Measurements from ENCODE around the gene ARHGAP23. TPM values are rescaled to one million over a fixed set of nuclear protein-coding genes. Genes with fewer than 3 reads are reported as not detected.
"Not testable (repeated sequence)": the region's sequence is repeated elsewhere in the genome, so short reads cannot be mapped to it uniquely, and the experiment has no call there.

Gene ARHGAP23
- total RNA-seq, 1 experiment from 2014 or later, result 83.5 TPM

- H3K27ac Mint-ChIP-seq (ENCODE audit: unreplicated experiment); H3K27me3 ChIP-seq (replicated peaks; ENCODE audit: control insufficient read depth, insufficient read depth, low read length); POLR2A ChIA-PET; H3K36me3 ChIP-seq (ENCODE audit: control insufficient read depth, insufficient read depth, low read length); H3K4me1 ChIP-seq; DNase-seq; H3K9me3 ChIP-seq; H3K4me3 Mint-ChIP-seq (ENCODE audit: unreplicated experiment); BruUV-seq (replicated peaks); H3K27me3 Mint-ChIP-seq (ENCODE audit: insufficient read depth, unreplicated experiment); H3K4me3 ChIP-seq (ENCODE audit: low read depth, low read length); H3K9me3 Mint-ChIP-seq (ENCODE audit: unreplicated experiment); CTCF ChIA-PET: not testable (repeated sequence)
- TF ChIP-seq CTCF (IDR thresholded peaks at IDR 0.05; ENCODE audit: insufficient read depth in 1 of 2, low read depth in 1 of 2, low read length in 1 of 2, severe bottlenecking in 1 of 2, unreplicated experiment in 1 of 2), result peak in 1 of 2 experiments; percentile 6
- Mint-ChIP-seq H3K4me1 (ENCODE audit: low read depth, unreplicated experiment) (peaks cover 21% of the 10 kb centered on the region), H3K36me3 (ENCODE audit: insufficient read depth, unreplicated experiment) (peaks cover 31% of the 10 kb centered on the region)
- intact Hi-C loops (cut with micrococcal nuclease; ENCODE audit: unreplicated experiment), result loop anchor here (10.0 kb wide), 1 partner anchor 127 kb away; the partner anchor contains the start of gene SOCS7
These were observed 53.9 kb downstream of the ARHGAP23 start for GRCh38 chr17:38482039-38482699.

- H3K4me3 ChIP-seq (ENCODE audit: low read depth, low read length); H3K36me3 ChIP-seq (ENCODE audit: control insufficient read depth, insufficient read depth, low read length); H3K9me3 Mint-ChIP-seq (ENCODE audit: unreplicated experiment); H3K4me3 Mint-ChIP-seq (ENCODE audit: unreplicated experiment); DNase-seq; H3K4me1 ChIP-seq; H3K9me3 ChIP-seq; H3K27me3 ChIP-seq (replicated peaks; ENCODE audit: control insufficient read depth, insufficient read depth, low read length); CTCF ChIA-PET; POLR2A ChIA-PET; H3K27me3 Mint-ChIP-seq (ENCODE audit: insufficient read depth, unreplicated experiment); H3K27ac Mint-ChIP-seq (ENCODE audit: unreplicated experiment); BruUV-seq (replicated peaks): not testable (repeated sequence)
- intact Hi-C loops (cut with micrococcal nuclease; ENCODE audit: unreplicated experiment), result loop anchor here (10.0 kb wide), 1 partner anchor 128 kb away; the partner anchor contains the start of gene SOCS7
- Mint-ChIP-seq H3K36me3 (ENCODE audit: insufficient read depth, unreplicated experiment) (peaks cover 34% of the 10 kb centered on the region), H3K4me1 (ENCODE audit: low read depth, unreplicated experiment) (peaks cover 21% of the 10 kb centered on the region)
These were observed 54.4 kb downstream of the ARHGAP23 start for GRCh38 chr17:38482700-38483043.

- POLR2A ChIA-PET; H3K27me3 Mint-ChIP-seq (ENCODE audit: insufficient read depth, unreplicated experiment); H3K4me1 ChIP-seq; H3K4me3 Mint-ChIP-seq (ENCODE audit: unreplicated experiment); H3K36me3 ChIP-seq (ENCODE audit: control insufficient read depth, insufficient read depth, low read length); H3K9me3 Mint-ChIP-seq (ENCODE audit: unreplicated experiment); BruUV-seq (replicated peaks); H3K27ac Mint-ChIP-seq (ENCODE audit: unreplicated experiment); H3K4me3 ChIP-seq (ENCODE audit: low read depth, low read length); H3K27me3 ChIP-seq (replicated peaks; ENCODE audit: control insufficient read depth, insufficient read depth, low read length); H3K9me3 ChIP-seq: not testable (repeated sequence)
- TF ChIP-seq CTCF (IDR thresholded peaks at IDR 0.05; ENCODE audit: insufficient read depth in 1 of 2, low read depth in 1 of 2, low read length in 1 of 2, severe bottlenecking in 1 of 2, unreplicated experiment in 1 of 2), result peak; percentile 76 to 89
- Mint-ChIP-seq H3K4me1 (ENCODE audit: low read depth, unreplicated experiment) (peaks cover 21% of the 10 kb centered on the region), H3K36me3 (ENCODE audit: insufficient read depth, unreplicated experiment) (peaks cover 33% of the 10 kb centered on the region)
- DNase-seq, result peak; percentile 73 to 75
- CTCF ChIA-PET, result interaction anchor here (0.9 kb wide), 1 partner anchor 156 kb away, joined by 3 read pairs; no protein-coding TSS in a partner anchor
- intact Hi-C loops (cut with micrococcal nuclease; ENCODE audit: unreplicated experiment), result loop anchor here (1.0 to 10.0 kb wide), 3 partner anchors 40 to 130 kb away; partner anchors contain the start of gene SOCS7
These were observed 56.2 kb downstream of the ARHGAP23 start for GRCh38 chr17:38484242-38485145.
